DMS153 treated with DMSO at 0.1 percent for 48 hours (cell line): ENCODE measurements around the gene TREM1.
A peak's percentile ranks its signal among the peaks of the same experiment; 100 is the strongest.

Experiments used
- DNase-seq: peaks from one replicate; lab custom pipeline; 2025; ENCODE audit not compliant: unreplicated experiment; lab: John Stamatoyannopoulos, UW

Gene TREM1

GRCh38 chr6:41286544-41287346, at the start of gene TREM1:
TREM1 (minus strand) TSS chr6:41286682; CDS start chr6:41286655, 27 bp downstream.
- DNase-seq = no peak

- no peak for DNase-seq
Measured at GRCh38 chr6:41335943-41336342, 49.5 kb upstream of the TREM1 start.

GRCh38 chr6:41335296-41335695, 48.8 kb upstream of the TREM1 start, which contains the start of gene NCR2:
NCR2 (plus strand) TSS chr6:41335608; CDS start chr6:41335877, 269 bp downstream.
- DNase-seq = no peak

- DNase-seq = no peak
Measured at GRCh38 chr6:41334482-41335040, 48.1 kb upstream of the TREM1 start.

GRCh38 chr6:41332842-41333736, 46.6 kb upstream of the TREM1 start:
- DNase-seq = no peak

GRCh38 chr6:41332241-41332640, 45.8 kb upstream of the TREM1 start:
- DNase-seq = no peak

GRCh38 chr6:41331401-41332150, 45.1 kb upstream of the TREM1 start:
- no peak for DNase-seq

GRCh38 chr6:41327177-41327576, 40.7 kb upstream of the TREM1 start:
- DNase-seq = no peak

- DNase-seq = no peak
Measured at GRCh38 chr6:41326092-41326491, 39.6 kb upstream of the TREM1 start.

- no peak for DNase-seq
Measured at GRCh38 chr6:41325446-41326066, 39.1 kb upstream of the TREM1 start.

GRCh38 chr6:41321183-41321582, 34.7 kb upstream of the TREM1 start:
- DNase-seq = no peak

GRCh38 chr6:41318654-41319565, 32.4 kb upstream of the TREM1 start:
- peak; percentile 89 for DNase-seq

GRCh38 chr6:41318261-41318653, 31.8 kb upstream of the TREM1 start:
- peak; percentile 62 for DNase-seq

GRCh38 chr6:41315943-41316620, 29.6 kb upstream of the TREM1 start:
- no peak for DNase-seq

- no peak for DNase-seq
Measured at GRCh38 chr6:41315203-41315602, 28.7 kb upstream of the TREM1 start.

- peak; percentile 58 for DNase-seq
Measured at GRCh38 chr6:41306187-41306854, 19.8 kb upstream of the TREM1 start.

- no peak for DNase-seq
Measured at GRCh38 chr6:41302638-41303037, 16.2 kb upstream of the TREM1 start.

- no peak for DNase-seq
Measured at GRCh38 chr6:41298785-41299502, 12.5 kb upstream of the TREM1 start.
